ENCODE measurements around the gene METAP1. TPM values are rescaled to one million over a fixed set of nuclear protein-coding genes. Genes with fewer than 3 reads are reported as not detected.
A peak's percentile ranks its signal among the peaks of the same experiment; 100 is the strongest.

The METAP1 gene
- total RNA-seq, 1 donor from 2014 or later, result 53.2 TPM

GRCh38 chr4:98998551-98998950 lies 3.0 kb downstream of the METAP1 start:
- no peaks in the 10 kb centered on the region for H3K36me3 ChIP-seq
- no peak for TF ChIP-seq CTCF (IDR thresholded peaks at IDR 0.05)
- intact Hi-C loops (cut with DNase I), result loop anchor here (5.0 to 10.0 kb wide), 4 partner anchors 344 to 736 kb away; partner anchors contain the start of genes RAP1GDS1 and TSPAN5
- H3K4me3 ChIP-seq, result no peak overlapping the region
- H3K27me3 ChIP-seq, result no peaks in the 10 kb centered on the region
- DNase-seq (ENCODE audit: low spot score in 2 of 2), result no peak
- no peaks in the 10 kb centered on the region for H3K9me3 ChIP-seq
- H3K4me1 ChIP-seq, result peaks cover 0 to 7% of the 10 kb centered on the region in 2 donors
- no peak overlapping the region for H3K27ac ChIP-seq

- intact Hi-C loops (cut with DNase I), result no loop called here
- H3K4me1 ChIP-seq, result peaks cover 0 to 3% of the 10 kb centered on the region in 2 donors
- no peak for DNase-seq (ENCODE audit: low spot score in 2 of 2)
- H3K4me3 ChIP-seq, result no peak overlapping the region
- no peaks in the 10 kb centered on the region for H3K27me3 ChIP-seq
- H3K9me3 ChIP-seq, result no peaks in the 10 kb centered on the region
- no peaks in the 10 kb centered on the region for H3K36me3 ChIP-seq
- no peak overlapping the region for H3K27ac ChIP-seq
- TF ChIP-seq CTCF (IDR thresholded peaks at IDR 0.05), result no peak
These were observed 6.8 kb downstream of the METAP1 start for GRCh38 chr4:99002279-99002678.

- DNase-seq (ENCODE audit: low spot score in 2 of 2), result no peak
- Histone ChIP-seq H3K4me1 (no peaks in the 10 kb centered on the region), H3K27me3 (no peaks in the 10 kb centered on the region), H3K36me3 (no peaks in the 10 kb centered on the region), H3K4me3 (no peak overlapping the region), H3K27ac (no peak overlapping the region), H3K9me3 (peaks cover 0 to 23% of the 10 kb centered on the region in 2 donors)
- TF ChIP-seq CTCF (IDR thresholded peaks at IDR 0.05), result no peak
- intact Hi-C loops (cut with DNase I), result no loop called here
These were observed 12.5 kb downstream of the METAP1 start for GRCh38 chr4:99008051-99008450.

- Histone ChIP-seq H3K9me3 (peaks cover 0 to 23% of the 10 kb centered on the region in 2 donors), H3K27ac (no peak overlapping the region), H3K36me3 (no peaks in the 10 kb centered on the region), H3K4me1 (peaks cover 0 to 5% of the 10 kb centered on the region in 2 donors), H3K27me3 (no peaks in the 10 kb centered on the region), H3K4me3 (no peak overlapping the region)
- no peak for DNase-seq (ENCODE audit: low spot score in 2 of 2)
- TF ChIP-seq CTCF (IDR thresholded peaks at IDR 0.05), result no peak
- intact Hi-C loops (cut with DNase I), result no loop called here
These were observed 16.4 kb downstream of the METAP1 start for GRCh38 chr4:99011910-99012309.

- H3K9me3 ChIP-seq, result peaks cover 0 to 23% of the 10 kb centered on the region in 2 donors
These were observed 17.9 kb downstream of the METAP1 start for GRCh38 chr4:99013402-99013843.

More at GRCh38 chr4:99013402-99013843, 17.9 kb downstream of the METAP1 start:
- DNase-seq (ENCODE audit: low spot score in 2 of 2), result peak in 1 of 2 donors; percentile 68
- H3K27me3 ChIP-seq, result no peaks in the 10 kb centered on the region
- intact Hi-C loops (cut with DNase I), result no loop called here
- H3K27ac ChIP-seq, result peak overlapping the region; percentile 67 to 74
- no peak overlapping the region for H3K4me3 ChIP-seq
- H3K4me1 ChIP-seq, result peaks cover 0 to 5% of the 10 kb centered on the region in 2 donors
- no peaks in the 10 kb centered on the region for H3K36me3 ChIP-seq
- no peak for TF ChIP-seq CTCF (IDR thresholded peaks at IDR 0.05)

Data from ascending aorta (tissue), 2 donors.